ENCODE results near the gene NLK.
"Not testable (repeated sequence)": the region's sequence is repeated elsewhere in the genome, so short reads cannot be mapped to it uniquely, and the experiment has no call there.

DNA sequence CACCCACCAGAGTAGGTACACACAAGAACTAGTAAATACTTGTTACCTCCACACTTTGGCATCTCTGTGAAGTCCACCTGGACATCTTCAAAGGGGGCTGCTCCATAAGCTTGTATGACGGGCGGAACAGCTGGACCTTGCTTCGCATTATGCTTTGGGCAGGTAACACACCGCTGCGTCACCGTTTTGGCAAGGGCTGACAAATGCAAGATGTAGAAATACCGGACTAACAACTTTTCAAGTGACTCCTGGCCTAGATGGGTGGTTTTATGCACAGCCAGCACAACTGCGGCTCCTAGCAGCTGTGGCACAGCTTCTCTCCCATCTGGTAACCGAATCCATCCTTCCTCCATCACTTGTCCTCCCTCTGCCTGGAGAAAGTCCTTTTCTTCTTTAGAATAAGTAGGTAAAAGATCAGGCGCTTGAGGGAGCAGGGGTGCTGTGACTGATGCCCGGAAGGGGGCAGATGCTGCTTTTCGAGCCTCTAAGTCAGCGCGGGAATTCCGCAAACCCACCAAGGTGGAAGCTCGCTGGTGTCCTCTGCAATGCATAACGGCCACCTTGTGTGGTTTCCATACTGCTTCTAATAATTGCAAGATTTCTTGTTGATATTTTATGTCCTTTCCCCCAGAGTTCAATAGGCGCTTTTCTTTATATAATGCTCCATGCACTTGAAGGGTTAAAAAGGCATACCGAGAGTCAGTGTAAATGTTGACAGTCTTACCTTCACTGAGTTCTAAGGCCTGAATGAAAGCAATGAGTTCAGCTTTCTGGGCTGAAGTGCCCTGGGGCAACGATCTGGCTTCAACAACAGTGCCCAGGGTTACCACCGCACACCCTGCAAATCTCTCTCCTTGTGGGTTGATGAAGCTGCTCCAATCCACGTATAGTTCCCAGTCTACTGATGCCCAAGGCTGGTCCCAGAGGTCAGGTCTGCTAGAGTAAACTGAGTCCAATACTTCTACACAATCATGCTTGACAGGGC lies 191.7 kb downstream of the NLK start:
- TF ChIP-seq, protein P1, sequence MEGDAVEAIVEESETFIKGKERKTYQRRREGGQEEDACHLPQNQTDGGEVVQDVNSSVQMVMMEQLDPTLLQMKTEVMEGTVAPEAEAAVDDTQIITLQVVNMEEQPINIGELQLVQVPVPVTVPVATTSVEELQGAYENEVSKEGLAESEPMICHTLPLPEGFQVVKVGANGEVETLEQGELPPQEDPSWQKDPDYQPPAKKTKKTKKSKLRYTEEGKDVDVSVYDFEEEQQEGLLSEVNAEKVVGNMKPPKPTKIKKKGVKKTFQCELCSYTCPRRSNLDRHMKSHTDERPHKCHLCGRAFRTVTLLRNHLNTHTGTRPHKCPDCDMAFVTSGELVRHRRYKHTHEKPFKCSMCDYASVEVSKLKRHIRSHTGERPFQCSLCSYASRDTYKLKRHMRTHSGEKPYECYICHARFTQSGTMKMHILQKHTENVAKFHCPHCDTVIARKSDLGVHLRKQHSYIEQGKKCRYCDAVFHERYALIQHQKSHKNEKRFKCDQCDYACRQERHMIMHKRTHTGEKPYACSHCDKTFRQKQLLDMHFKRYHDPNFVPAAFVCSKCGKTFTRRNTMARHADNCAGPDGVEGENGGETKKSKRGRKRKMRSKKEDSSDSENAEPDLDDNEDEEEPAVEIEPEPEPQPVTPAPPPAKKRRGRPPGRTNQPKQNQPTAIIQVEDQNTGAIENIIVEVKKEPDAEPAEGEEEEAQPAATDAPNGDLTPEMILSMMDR (conservative IDR thresholded peaks at IDR 0.05; ENCODE audit: low read depth, low read length): not testable (repeated sequence)
- TF ChIP-seq POLR2A (IDR thresholded peaks at IDR 0.05; ENCODE audit: low read depth, low read length); MXI1 (IDR thresholded peaks at IDR 0.05; ENCODE audit: borderline replicate concordance, low read depth, low read length); SMC3 (IDR thresholded peaks at IDR 0.05; ENCODE audit: low read depth, low read length); BHLHE40 (IDR thresholded peaks at IDR 0.05; ENCODE audit: low read depth, low read length); CEBPB (IDR thresholded peaks at IDR 0.05; ENCODE audit: low read depth, low read length): not testable (repeated sequence)
- TF ChIP-seq, protein P2, sequence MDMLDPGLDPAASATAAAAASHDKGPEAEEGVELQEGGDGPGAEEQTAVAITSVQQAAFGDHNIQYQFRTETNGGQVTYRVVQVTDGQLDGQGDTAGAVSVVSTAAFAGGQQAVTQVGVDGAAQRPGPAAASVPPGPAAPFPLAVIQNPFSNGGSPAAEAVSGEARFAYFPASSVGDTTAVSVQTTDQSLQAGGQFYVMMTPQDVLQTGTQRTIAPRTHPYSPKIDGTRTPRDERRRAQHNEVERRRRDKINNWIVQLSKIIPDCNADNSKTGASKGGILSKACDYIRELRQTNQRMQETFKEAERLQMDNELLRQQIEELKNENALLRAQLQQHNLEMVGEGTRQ (IDR thresholded peaks at IDR 0.05; ENCODE audit: low read depth, low read length): not testable (repeated sequence)

All from IMR-90 (cell line).